IPS-NIHi7 (cell line): ENCODE results near the gene CPNE9.
A peak's percentile ranks its signal among the peaks of the same experiment; 100 is the strongest.

Experiments used
- DNase-seq: peaks from one replicate; pipeline ENCODE4 v3.0.0; 2012; ENCODE audit warnings: mixed read lengths; ENCODE audit errors: extremely low spot score

The CPNE9 gene

GRCh38 chr3:9703736-9704346, at the start of gene CPNE9:
Gene CPNE9 (plus strand): TSS chr3:9703833. CDS start chr3:9703997, 164 bp downstream.
- DNase-seq, result peak; percentile 67

- no peak for DNase-seq
Measured at GRCh38 chr3:9659849-9660248, 43.8 kb upstream of the CPNE9 start.

- DNase-seq, result no peak
Measured at GRCh38 chr3:9660972-9661371, 42.7 kb upstream of the CPNE9 start.

- no peak for DNase-seq
Measured at GRCh38 chr3:9664119-9664751, 39.4 kb upstream of the CPNE9 start.

GRCh38 chr3:9666704-9667445, 36.8 kb upstream of the CPNE9 start:
- DNase-seq, result no peak

- DNase-seq, result no peak
Measured at GRCh38 chr3:9669277-9669676, 34.4 kb upstream of the CPNE9 start.

- no peak for DNase-seq
Measured at GRCh38 chr3:9669720-9670432, 33.8 kb upstream of the CPNE9 start.

GRCh38 chr3:9673082-9673481, 30.6 kb upstream of the CPNE9 start:
- no peak for DNase-seq

GRCh38 chr3:9673752-9674151, 29.9 kb upstream of the CPNE9 start:
- no peak for DNase-seq

GRCh38 chr3:9675736-9676290, 27.8 kb upstream of the CPNE9 start:
- no peak for DNase-seq

- DNase-seq, result no peak
Measured at GRCh38 chr3:9676785-9677184, 26.8 kb upstream of the CPNE9 start.

- DNase-seq, result no peak
Measured at GRCh38 chr3:9678493-9678892, 25.1 kb upstream of the CPNE9 start.

- no peak for DNase-seq
Measured at GRCh38 chr3:9679476-9680080, 24.1 kb upstream of the CPNE9 start.

GRCh38 chr3:9681011-9681722, 22.5 kb upstream of the CPNE9 start:
- no peak for DNase-seq

GRCh38 chr3:9681723-9682081, 21.9 kb upstream of the CPNE9 start:
- DNase-seq, result no peak

- no peak for DNase-seq
Measured at GRCh38 chr3:9682096-9682495, 21.5 kb upstream of the CPNE9 start.

- no peak for DNase-seq
Measured at GRCh38 chr3:9683426-9683825, 20.2 kb upstream of the CPNE9 start.

- no peak for DNase-seq
Measured at GRCh38 chr3:9685216-9686049, 18.2 kb upstream of the CPNE9 start.

- no peak for DNase-seq
Measured at GRCh38 chr3:9686050-9686550, 17.5 kb upstream of the CPNE9 start.

GRCh38 chr3:9686703-9687102, 16.9 kb upstream of the CPNE9 start:
- no peak for DNase-seq
